Calu3 (cell line): ENCODE results near the gene SIX5. TPM values are rescaled to one million over a fixed set of nuclear protein-coding genes. Genes with fewer than 3 reads are reported as not detected.
A peak's percentile ranks its signal among the peaks of the same experiment; 100 is the strongest.

ENCODE experiments used
- BruUV-seq: library from RNA; stranded (reverse); fragments of 400-500 nt; replicated peaks from 2 replicates; lab custom pipeline; 2021; lab: Mats Ljungman, UMichigan
- CTCF ChIA-PET: fragments of 300-600 bp; sonication (Branson Sonifier 250); formaldehyde crosslinking; loops from one replicate; lab custom pipeline; 2022; ENCODE audit warnings: antibody characterized with exemption; lab: Charles Lee
- DNase-seq: peaks from one replicate; pipeline ENCODE4 v3.0.0; 2022
- H3K27ac Mint-ChIP-seq: one replicate; pipeline ENCODE4 v1.8.0; 2022; ENCODE audit warnings: mixed read lengths; ENCODE audit not compliant: unreplicated experiment
- H3K27me3 Mint-ChIP-seq: one replicate; pipeline ENCODE4 v1.8.0; 2022; ENCODE audit warnings: mixed read lengths; ENCODE audit not compliant: unreplicated experiment
- H3K36me3 Mint-ChIP-seq: one replicate; pipeline ENCODE4 v1.8.0; 2022; ENCODE audit warnings: mild to moderate bottlenecking, moderate library complexity, mixed read lengths; ENCODE audit not compliant: insufficient read depth, unreplicated experiment
- H3K4me1 Mint-ChIP-seq: one replicate; pipeline ENCODE4 v1.8.0; 2022; ENCODE audit warnings: mild to moderate bottlenecking, low read depth, mixed read lengths; ENCODE audit not compliant: unreplicated experiment
- H3K4me3 Mint-ChIP-seq: one replicate; pipeline ENCODE4 v1.8.0; 2022; ENCODE audit warnings: mild to moderate bottlenecking, low read depth, moderate library complexity, mixed read lengths; ENCODE audit not compliant: unreplicated experiment
- H3K9me3 Mint-ChIP-seq: one replicate; pipeline ENCODE4 v1.8.0; 2022; ENCODE audit warnings: low read depth, mixed read lengths; ENCODE audit not compliant: unreplicated experiment
- CTCF ChIP-seq: fragments of 200-600 bp; IDR thresholded peaks from one replicate; pipeline ENCODE4 v1.8.0; 2022; ENCODE audit warnings: antibody characterized with exemption; ENCODE audit not compliant: unreplicated experiment
- intact Hi-C: fragments of 100-400 bp; cut with micrococcal nuclease; formaldehyde crosslinking; loops from one replicate; pipeline ENCODE4 v1.10.0; 2022; ENCODE audit not compliant: unreplicated experiment
- total RNA-seq: library from RNA; stranded (reverse); gene quantifications from 2 replicates; pipeline ENCODE4 v1.2.3, GENCODE V29; 2022

The SIX5 gene
- total RNA-seq, 1 experiment from 2014 or later = 15.0 TPM

DNA sequence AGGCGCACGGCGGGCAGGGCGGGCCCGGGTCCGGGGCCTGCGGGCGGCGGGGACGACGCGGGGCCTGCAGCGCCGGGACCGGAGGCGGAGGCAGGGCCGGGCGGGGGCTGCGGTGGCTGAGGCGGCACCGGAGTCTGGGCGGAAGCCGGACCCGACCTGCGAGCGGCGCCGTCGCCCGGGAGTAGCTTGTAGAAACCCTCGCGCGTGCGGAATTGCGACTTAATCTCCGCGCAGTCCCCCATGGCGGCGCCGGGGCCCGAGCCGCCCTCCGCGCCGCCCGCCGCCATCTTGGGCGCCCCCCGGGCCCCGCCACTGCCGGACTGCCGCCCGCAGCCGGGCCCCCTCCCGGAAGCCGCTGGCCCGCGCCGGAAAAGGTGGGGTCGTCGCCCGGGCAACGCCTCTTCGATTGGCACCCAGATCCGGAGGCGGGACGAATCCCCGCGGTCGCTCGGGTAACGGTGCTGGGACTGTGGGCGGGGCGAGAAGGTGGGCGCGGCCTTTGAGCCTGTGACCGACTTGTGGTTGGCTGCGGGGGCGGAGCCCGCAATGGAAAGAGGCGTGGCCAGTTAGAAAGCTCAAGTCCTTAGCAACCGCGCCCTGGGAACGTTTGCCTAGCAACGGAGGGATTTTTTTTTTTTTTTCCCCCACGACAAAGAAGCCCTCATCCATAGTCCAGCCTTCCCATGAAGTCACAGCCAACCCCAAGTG is 23.6 kb upstream of the SIX5 start, which contains the start of gene DMWD:
Gene DMWD, minus strand, starts transcription at position 376 of the 708 bp plus-strand sequence. Its CDS starts 89 bp downstream, at position 287.
- BruUV-seq = no TSS peak
- peaks cover 26% of the 10 kb centered on the region for H3K27me3 Mint-ChIP-seq
- TF ChIP-seq CTCF = no peak
- H3K27ac Mint-ChIP-seq = peak within 1 kb of the TSS; percentile 83
- no peaks in the 10 kb centered on the region for H3K9me3 Mint-ChIP-seq
- peaks cover 33% of the 10 kb centered on the region for H3K4me1 Mint-ChIP-seq
- peak within 1 kb of the TSS; percentile 93 for H3K4me3 Mint-ChIP-seq
- peaks cover 51% of the 10 kb centered on the region for H3K36me3 Mint-ChIP-seq
- peak; percentile 100 for DNase-seq
- CTCF ChIA-PET = interaction anchor here (0.6 to 1.8 kb wide), 8 partner anchors 12 to 315 kb away, joined by 3 to 16 read pairs (median 4); partner anchors contain the start of gene SIX5
- intact Hi-C loops = no loop called here

DNA sequence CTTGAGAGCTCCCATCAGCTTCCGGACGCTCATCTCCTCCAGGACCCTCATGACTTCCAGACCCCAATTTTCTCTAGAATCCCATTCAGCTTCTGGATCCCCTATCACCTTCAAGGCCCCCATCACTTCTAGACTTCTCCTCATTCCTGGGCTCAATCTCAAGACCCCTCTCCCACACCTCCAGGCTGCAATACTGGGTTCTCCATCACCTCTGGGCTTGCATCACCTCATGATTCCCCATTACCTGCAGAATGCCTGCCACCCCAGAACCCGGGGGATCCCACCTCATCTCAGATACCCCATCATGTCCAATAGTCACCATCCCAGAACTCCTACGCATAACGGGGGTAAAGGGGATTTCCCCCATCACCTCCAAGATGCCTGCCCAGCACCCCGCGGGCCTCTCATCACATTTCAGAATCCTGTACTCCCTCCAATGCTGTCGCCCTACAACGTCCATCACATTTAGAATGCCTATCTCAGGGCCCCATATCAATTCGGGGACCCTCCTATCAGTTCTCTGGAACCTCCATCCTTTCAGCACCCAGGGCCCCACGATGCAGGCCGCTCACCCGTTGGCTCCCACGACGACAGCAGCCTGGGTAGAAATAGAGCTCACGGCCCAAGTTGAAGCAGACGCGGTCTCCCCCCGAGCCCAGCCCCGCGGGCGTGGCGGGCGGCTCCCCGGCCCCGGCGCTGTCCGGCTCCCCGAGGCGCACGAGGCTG is 22.9 kb upstream of the SIX5 start:
- H3K27ac Mint-ChIP-seq = peak overlapping the region; percentile 57
- H3K4me1 Mint-ChIP-seq = peaks cover 33% of the 10 kb centered on the region
- intact Hi-C loops = no loop called here
- CTCF ChIA-PET = interaction anchor here (1.8 kb wide), 1 partner anchor 22 kb away, joined by 16 read pairs; the partner anchor contains the start of gene SIX5
- H3K36me3 Mint-ChIP-seq = peaks cover 53% of the 10 kb centered on the region
- TSS peak; percentile 20 for BruUV-seq
- DNase-seq = no peak
- peaks cover 26% of the 10 kb centered on the region for H3K27me3 Mint-ChIP-seq
- TF ChIP-seq CTCF = no peak
- no peaks in the 10 kb centered on the region for H3K9me3 Mint-ChIP-seq
- H3K4me3 Mint-ChIP-seq = peak overlapping the region; percentile 93

DNA sequence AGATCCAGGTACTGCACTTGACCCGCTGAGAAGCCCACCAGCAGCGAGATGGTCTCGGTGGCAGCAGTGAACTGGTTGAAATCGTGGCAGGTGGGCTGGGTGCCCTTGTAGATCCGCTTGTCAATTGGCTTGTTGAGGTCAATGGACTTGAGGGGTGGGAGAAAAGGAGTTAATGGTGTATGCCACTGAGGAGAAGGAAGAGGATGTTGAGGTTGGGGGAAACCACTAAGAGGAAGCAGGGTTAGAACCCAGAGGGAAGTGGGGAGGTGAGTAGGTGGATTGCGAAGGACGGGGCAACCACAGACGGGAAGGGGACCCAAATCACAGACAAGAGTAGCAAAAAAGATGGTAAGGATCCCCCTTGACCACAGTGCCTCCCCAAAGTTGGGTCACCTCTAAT is 21.9 kb upstream of the SIX5 start:
- peaks cover 33% of the 10 kb centered on the region for H3K4me1 Mint-ChIP-seq
- BruUV-seq = no TSS peak
- intact Hi-C loops = no loop called here
- peak overlapping the region; percentile 93 for H3K4me3 Mint-ChIP-seq
- peaks cover 61% of the 10 kb centered on the region for H3K36me3 Mint-ChIP-seq
- peaks cover 22% of the 10 kb centered on the region for H3K27me3 Mint-ChIP-seq
- peak overlapping the region; percentile 57 for H3K27ac Mint-ChIP-seq
- CTCF ChIA-PET = no interaction called here
- no peaks in the 10 kb centered on the region for H3K9me3 Mint-ChIP-seq
- DNase-seq = no peak
- no peak for TF ChIP-seq CTCF

DNA sequence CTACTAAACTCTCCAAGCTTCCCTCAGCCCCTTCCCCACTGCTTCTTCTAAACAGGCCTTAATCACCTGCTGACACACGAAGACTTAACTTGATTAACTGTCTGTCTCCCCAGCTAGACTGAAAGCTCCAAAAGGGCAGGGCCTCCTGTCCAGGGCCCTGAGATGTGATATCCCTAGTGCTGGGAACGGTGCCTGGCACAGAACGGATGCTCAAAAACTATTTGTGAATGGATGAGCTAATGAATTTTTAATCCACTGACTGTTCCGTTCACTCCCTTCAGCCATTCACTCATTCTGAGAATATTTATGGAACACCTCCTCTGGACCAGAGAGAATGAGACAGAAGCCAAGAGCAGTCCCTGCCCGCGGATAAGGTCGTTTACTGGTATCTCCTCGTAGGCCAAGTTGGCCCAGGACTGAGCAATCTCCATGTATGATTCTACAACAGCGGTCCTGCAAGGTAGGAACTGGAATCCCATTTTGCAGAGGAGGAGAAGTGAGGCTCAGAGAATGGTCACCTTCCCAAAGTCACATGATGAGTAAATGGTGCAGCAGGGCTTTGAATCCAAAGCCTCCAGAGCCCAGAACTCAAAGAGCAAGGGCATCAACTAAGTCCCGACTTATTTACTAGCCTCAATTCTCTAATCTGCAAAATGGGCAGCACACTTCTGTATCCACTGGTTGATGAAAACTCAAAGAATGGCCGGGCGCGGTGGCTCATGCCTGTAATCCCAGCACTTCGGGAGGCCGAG is 20.2 kb upstream of the SIX5 start:
- Mint-ChIP-seq H3K27ac (no peak overlapping the region), H3K27me3 (peaks cover 5% of the 10 kb centered on the region), H3K4me1 (peaks cover 33% of the 10 kb centered on the region), H3K9me3 (no peaks in the 10 kb centered on the region), H3K4me3 (no peak overlapping the region), H3K36me3 (peaks cover 68% of the 10 kb centered on the region)
- TF ChIP-seq CTCF = no peak
- BruUV-seq = no TSS peak
- CTCF ChIA-PET = interaction anchor here (0.7 kb wide), 1 partner anchor 337 kb away, joined by 4 read pairs; no protein-coding TSS in a partner anchor
- no peak for DNase-seq
- intact Hi-C loops = no loop called here
